Neural crest cell (in vitro differentiated cells): ENCODE results near the gene CXXC5. TPM values are rescaled to one million over a fixed set of nuclear protein-coding genes. Genes with fewer than 3 reads are reported as not detected.
"Not testable (repeated sequence)": the region's sequence is repeated elsewhere in the genome, so short reads cannot be mapped to it uniquely, and the experiment has no call there.

Experiments used
- DNase-seq: peaks from one replicate; pipeline ENCODE4 v3.0.0; 2021; ENCODE audit warnings: low read depth, mixed read lengths, low spot score
- H3K27ac Mint-ChIP-seq: one replicate; pipeline ENCODE4 v1.8.0; 2021; ENCODE audit warnings: mild to moderate bottlenecking, mixed read lengths; ENCODE audit not compliant: unreplicated experiment
- H3K27me3 Mint-ChIP-seq: 2 replicates; pipeline ENCODE4 v1.8.0; 2021; ENCODE audit warnings: low read depth, mild to moderate bottlenecking, mixed read lengths
- H3K36me3 Mint-ChIP-seq: 2 replicates; pipeline ENCODE4 v1.8.0; 2021; ENCODE audit warnings: low read depth, mild to moderate bottlenecking, mixed read lengths
- H3K4me1 Mint-ChIP-seq: 2 replicates; pipeline ENCODE4 v1.8.0; 2021; ENCODE audit warnings: mixed read lengths
- H3K4me3 Mint-ChIP-seq: one replicate; pipeline ENCODE4 v1.8.0; 2021; ENCODE audit warnings: mild to moderate bottlenecking, mixed read lengths
- H3K9me3 Mint-ChIP-seq: 2 replicates; pipeline ENCODE4 v1.8.0; 2021; ENCODE audit warnings: mixed read lengths
- CTCF ChIP-seq: fragments of 200-600 bp; sonication (generic); conservative IDR thresholded peaks from 2 replicates; pipeline ENCODE4 v1.5.0; 2021; ENCODE audit warnings: antibody characterized with exemption, mild to moderate bottlenecking
- long read RNA-seq: library from polyadenylated mRNA; unstranded; transcript quantifications from one replicate; pipeline ENCODE4 v2.0.0, GENCODE V29; 2020
- total RNA-seq: library from RNA; stranded (reverse); gene quantifications from 2 replicates; pipeline ENCODE4 v1.2.1, GENCODE V29; 2021

CXXC5 gene
- total RNA-seq: 29.2 and 30.4 TPM in 2 replicates
- long read RNA-seq, partial matches to known transcripts: 0 of 4 reads
- long read RNA-seq, other reads (novel, unspliced or antisense): 1 of 4 reads

DNA sequence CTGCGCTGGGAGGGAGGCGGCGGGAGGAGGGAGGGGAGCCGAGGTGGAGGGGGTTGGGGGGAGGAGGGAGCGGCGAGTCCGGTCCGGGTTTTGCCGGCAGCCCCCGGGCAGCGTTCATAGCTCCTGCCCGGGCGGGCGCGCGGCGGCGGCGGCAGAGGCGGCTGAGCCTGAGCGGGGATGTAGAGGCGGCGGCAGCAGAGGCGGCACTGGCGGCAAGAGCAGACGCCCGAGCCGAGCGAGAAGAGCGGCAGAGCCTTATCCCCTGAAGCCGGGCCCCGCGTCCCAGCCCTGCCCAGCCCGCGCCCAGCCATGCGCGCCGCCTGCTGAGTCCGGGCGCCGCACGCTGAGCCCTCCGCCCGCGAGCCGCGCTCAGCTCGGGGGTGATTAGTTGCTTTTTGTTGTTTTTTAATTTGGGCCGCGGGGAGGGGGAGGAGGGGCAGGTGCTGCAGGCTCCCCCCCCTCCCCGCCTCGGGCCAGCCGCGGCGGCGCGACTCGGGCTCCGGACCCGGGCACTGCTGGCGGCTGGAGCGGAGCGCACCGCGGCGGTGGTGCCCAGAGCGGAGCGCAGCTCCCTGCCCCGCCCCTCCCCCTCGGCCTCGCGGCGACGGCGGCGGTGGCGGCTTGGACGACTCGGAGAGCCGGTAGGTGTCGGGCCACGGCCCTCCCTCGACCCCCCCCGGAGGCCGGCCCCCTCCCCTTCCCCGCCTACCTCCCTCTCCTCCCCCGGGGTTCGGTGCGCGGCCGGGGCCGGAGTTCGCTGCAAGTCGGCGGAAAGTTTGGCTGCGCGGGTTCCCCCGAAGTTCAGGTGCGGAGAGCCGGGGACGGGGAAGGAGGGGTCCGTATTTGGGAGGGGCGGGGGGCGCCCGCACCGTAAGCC, at the start of gene CXXC5:
Gene CXXC5, plus strand, starts transcription at position 145 of the 877 bp plus-strand sequence. CDS start 32,175 bp downstream, outside the sequence.
- no peaks in the 10 kb centered on the region for H3K36me3 Mint-ChIP-seq

DNA sequence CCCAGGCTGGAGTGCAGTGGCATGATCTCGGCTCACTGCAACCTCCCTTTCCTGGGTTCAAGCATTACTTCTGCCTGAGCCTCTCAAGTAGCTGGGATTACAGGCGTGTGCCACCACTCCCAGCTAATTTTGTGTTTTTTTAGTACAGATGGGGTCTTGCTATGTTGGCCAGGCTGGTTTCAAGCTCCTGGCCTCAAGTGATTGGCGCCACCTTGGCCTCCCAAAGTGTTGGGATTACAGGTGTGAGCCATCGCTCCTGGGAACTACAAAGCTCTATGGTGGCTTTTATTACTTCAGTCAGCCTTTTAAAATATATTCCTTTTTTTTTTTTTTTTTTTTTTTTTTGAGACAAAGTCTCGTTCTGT, 49.6 kb upstream of the CXXC5 start:
- H3K27me3 Mint-ChIP-seq, H3K27ac Mint-ChIP-seq, H3K4me3 Mint-ChIP-seq, H3K4me1 Mint-ChIP-seq, H3K9me3 Mint-ChIP-seq, H3K36me3 Mint-ChIP-seq, DNase-seq: not testable (repeated sequence)

More for the DNA sequence above, at the start of gene CXXC5:
- H3K27ac Mint-ChIP-seq: no peak within 1 kb of the TSS
- H3K4me1 Mint-ChIP-seq: peaks cover 56% of the 10 kb centered on the region
- no peak for TF ChIP-seq CTCF
- H3K4me3 Mint-ChIP-seq: peak within 1 kb of the TSS; percentile 99
- H3K9me3 Mint-ChIP-seq: no peaks in the 10 kb centered on the region
- H3K27me3 Mint-ChIP-seq: peaks cover 38% of the 10 kb centered on the region
- peak; percentile 73 for DNase-seq

GRCh38 chr5:139600336-139600949, 47.7 kb upstream of the CXXC5 start:
- no peak for TF ChIP-seq CTCF
- H3K27me3 Mint-ChIP-seq: no peaks in the 10 kb centered on the region
- no peak for DNase-seq
- no peaks in the 10 kb centered on the region for H3K4me1 Mint-ChIP-seq
- peaks cover 6% of the 10 kb centered on the region for H3K36me3 Mint-ChIP-seq
- no peak overlapping the region for H3K27ac Mint-ChIP-seq
- no peak overlapping the region for H3K4me3 Mint-ChIP-seq
- no peaks in the 10 kb centered on the region for H3K9me3 Mint-ChIP-seq

DNA sequence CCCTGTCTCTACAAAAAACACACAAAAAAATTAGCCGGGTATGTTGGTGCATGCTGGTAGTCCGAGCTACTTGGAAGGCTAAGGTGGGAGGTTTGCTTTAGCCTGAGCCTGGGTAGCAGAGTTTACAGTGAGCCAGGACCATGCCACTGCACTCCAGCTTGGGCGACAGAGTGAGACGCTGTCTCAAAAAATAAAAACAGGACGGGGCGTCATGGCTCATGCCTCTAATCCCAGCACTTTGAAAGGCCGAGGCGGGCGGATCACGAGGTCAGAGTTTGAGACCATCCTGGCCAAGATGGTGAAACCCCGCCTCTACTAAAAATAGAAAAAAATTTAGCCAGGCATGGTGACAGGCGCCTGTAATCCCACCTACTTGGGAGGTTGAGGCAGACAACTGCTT, 46.7 kb upstream of the CXXC5 start:
- no peaks in the 10 kb centered on the region for H3K27me3 Mint-ChIP-seq
- TF ChIP-seq CTCF: no peak
- no peak overlapping the region for H3K27ac Mint-ChIP-seq
- DNase-seq: no peak
- H3K4me3 Mint-ChIP-seq: no peak overlapping the region
- no peaks in the 10 kb centered on the region for H3K9me3 Mint-ChIP-seq
- H3K36me3 Mint-ChIP-seq: peaks cover 8% of the 10 kb centered on the region
- no peaks in the 10 kb centered on the region for H3K4me1 Mint-ChIP-seq

DNA sequence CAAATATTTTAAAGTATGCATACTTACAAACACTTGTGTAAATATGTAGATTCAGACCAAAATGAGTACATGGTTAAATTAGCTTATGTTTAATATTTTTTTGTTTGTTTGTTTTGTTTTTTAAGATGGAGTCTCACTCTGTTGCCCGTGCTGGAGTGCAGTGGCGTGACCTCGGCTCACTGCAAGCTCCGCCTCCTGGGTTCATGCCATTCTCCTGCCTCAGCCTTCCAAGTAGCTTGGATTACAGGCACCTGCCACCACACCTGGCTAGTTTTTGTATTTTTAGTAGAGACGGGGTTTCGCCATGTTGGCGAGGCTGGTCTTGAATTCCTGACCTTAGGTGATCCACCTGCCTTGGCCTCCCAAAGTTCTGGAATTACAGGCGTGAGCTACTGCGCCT, 46.2 kb upstream of the CXXC5 start:
- H3K4me1 Mint-ChIP-seq, H3K36me3 Mint-ChIP-seq, H3K4me3 Mint-ChIP-seq, H3K9me3 Mint-ChIP-seq, H3K27ac Mint-ChIP-seq, H3K27me3 Mint-ChIP-seq, DNase-seq: not testable (repeated sequence)

DNA sequence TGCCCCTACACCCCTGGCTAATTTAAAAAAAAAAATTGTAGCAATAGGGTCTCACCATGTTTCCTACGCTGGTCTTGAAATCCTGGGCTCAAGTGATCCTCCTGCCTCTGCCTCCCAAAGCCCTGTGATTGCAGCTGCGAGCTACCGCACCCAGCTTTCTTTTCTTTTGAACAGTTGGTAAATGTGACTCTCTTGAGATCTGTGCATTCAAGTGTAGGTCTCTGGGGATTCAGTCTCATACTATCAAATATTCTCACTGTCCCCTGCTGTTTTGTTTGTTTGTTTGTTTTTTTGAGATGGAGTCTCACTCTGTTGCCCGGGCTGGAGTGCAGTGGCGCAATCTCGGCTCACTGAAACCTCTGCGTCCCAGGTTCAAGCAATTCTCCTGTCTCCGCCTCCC, 42.3 kb upstream of the CXXC5 start:
- H3K27me3 Mint-ChIP-seq: no peaks in the 10 kb centered on the region
- H3K4me1 Mint-ChIP-seq: no peaks in the 10 kb centered on the region
- no peak overlapping the region for H3K4me3 Mint-ChIP-seq
- no peaks in the 10 kb centered on the region for H3K9me3 Mint-ChIP-seq
- TF ChIP-seq CTCF: no peak
- H3K36me3 Mint-ChIP-seq: peaks cover 5% of the 10 kb centered on the region
- no peak for DNase-seq
- no peak overlapping the region for H3K27ac Mint-ChIP-seq
